HL-60 (cell line): ENCODE data around the gene GREB1.

Experiments used
- DNase-seq, 2 experiments: peaks; one replicate each; pipeline ENCODE4 v3.0.0-alpha.2; 2010 to 2020; ENCODE audit warnings: low read depth in 1 of 2, low spot score in 1 of 2
- H3K27ac ChIP-seq: fragments of 250-450 bp; sonication (Bioruptor Pico); replicated peaks from 2 replicates; pipeline ENCODE4 v1.5.1; 2020; ENCODE audit warnings: mild to moderate bottlenecking, moderate library complexity
- H3K27me3 ChIP-seq: fragments of 250-450 bp; sonication (Bioruptor Pico); 2 replicates; pipeline ENCODE4 v1.5.1; 2021; ENCODE audit warnings: mild to moderate bottlenecking, moderate library complexity; ENCODE audit not compliant: insufficient read depth, poor library complexity, severe bottlenecking
- H3K4me3 ChIP-seq: replicated peaks from 2 replicates; pipeline ENCODE4 v1.5.1; 2011; ENCODE audit warnings: mild to moderate bottlenecking, control low read depth, low read length; ENCODE audit not compliant: insufficient read depth
- GABPA ChIP-seq: IDR thresholded peaks from 2 replicates; pipeline ENCODE4 v1.6.1; 2012; ENCODE audit warnings: low read depth
- POLR2AphosphoS5 ChIP-seq: IDR thresholded peaks from 2 replicates; pipeline ENCODE4 v1.6.1; 2012; ENCODE audit warnings: low read depth
- SPI1 ChIP-seq: IDR thresholded peaks from 2 replicates; pipeline ENCODE4 v1.6.1; 2012; ENCODE audit warnings: low read depth, mild to moderate bottlenecking, borderline replicate concordance
- long read RNA-seq: library from polyadenylated mRNA; unstranded; transcript quantifications from one replicate; pipeline ENCODE4 v2.0.0, GENCODE V29; 2020
- TF ChIP-seq, protein P1 (sequence below): IDR thresholded peaks from one replicate; pipeline ENCODE4 v1.5.1; 2011; ENCODE audit warnings: low read length, control low read depth, inconsistent platforms; ENCODE audit not compliant: insufficient read depth
- TF ChIP-seq, protein P2 (sequence below): IDR thresholded peaks from 2 replicates; pipeline ENCODE4 v1.6.1; 2012; ENCODE audit warnings: low read depth; ENCODE audit not compliant: insufficient replicate concordance

The GREB1 gene, protein sequence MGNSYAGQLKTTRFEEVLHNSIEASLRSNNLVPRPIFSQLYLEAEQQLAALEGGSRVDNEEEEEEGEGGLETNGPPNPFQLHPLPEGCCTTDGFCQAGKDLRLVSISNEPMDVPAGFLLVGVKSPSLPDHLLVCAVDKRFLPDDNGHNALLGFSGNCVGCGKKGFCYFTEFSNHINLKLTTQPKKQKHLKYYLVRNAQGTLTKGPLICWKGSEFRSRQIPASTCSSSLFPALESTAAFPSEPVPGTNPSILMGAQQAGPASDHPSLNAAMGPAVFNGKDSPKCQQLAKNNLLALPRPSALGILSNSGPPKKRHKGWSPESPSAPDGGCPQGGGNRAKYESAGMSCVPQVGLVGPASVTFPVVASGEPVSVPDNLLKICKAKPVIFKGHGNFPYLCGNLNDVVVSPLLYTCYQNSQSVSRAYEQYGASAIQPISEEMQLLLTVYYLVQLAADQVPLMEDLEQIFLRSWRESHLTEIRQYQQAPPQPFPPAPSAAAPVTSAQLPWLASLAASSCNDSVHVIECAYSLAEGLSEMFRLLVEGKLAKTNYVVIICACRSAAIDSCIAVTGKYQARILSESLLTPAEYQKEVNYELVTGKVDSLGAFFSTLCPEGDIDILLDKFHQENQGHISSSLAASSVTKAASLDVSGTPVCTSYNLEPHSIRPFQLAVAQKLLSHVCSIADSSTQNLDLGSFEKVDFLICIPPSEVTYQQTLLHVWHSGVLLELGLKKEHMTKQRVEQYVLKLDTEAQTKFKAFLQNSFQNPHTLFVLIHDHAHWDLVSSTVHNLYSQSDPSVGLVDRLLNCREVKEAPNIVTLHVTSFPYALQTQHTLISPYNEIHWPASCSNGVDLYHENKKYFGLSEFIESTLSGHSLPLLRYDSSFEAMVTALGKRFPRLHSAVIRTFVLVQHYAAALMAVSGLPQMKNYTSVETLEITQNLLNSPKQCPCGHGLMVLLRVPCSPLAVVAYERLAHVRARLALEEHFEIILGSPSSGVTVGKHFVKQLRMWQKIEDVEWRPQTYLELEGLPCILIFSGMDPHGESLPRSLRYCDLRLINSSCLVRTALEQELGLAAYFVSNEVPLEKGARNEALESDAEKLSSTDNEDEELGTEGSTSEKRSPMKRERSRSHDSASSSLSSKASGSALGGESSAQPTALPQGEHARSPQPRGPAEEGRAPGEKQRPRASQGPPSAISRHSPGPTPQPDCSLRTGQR (N-terminal part only)
- long read RNA-seq, partial matches to known transcripts = 0 of 1 reads
- long read RNA-seq, other reads (novel, unspliced or antisense) = 1 of 1 reads

DNA sequence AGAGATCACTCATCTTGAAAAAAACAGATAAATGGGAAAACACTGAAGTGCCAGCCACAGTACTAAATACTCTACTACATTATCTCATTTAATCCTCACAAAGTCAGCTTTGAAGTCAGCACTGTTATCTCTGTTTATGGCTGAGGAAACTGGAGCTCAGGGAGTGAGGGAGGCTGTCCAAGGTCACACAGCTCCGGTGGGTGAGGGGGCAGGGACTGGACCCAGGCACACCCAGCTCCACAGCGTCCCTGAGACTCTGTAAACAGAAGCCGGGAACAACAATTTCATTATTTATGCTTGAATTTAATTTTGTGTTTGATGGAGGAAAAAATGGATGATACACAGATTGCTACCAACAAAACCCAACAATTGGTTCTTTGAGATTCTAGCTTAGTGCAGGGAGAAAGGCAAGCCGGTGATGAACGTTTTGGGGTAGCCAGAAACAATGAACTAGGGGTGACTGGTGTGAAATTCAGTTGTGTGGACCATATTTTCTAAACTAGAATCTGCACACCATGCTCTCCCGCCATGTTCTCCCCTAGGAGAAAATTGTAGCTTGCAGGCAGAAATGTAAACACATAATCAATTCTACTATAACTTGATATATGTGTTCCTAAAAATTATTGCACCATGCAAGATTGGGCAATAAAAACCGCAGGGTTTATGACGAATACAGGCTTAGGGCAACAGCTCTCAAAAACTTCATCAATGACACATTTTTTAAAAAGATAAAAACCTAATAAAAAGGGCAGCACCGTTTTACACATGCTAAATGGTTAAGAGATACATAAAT lies at the start of gene GREB1:
TSS of gene GREB1 (plus strand) at position 768 of the 793 bp plus-strand sequence. CDS start 22,570 bp downstream, outside the sequence.
- no peaks in the 10 kb centered on the region for H3K27me3 ChIP-seq
- no peak within 1 kb of the TSS for H3K27ac ChIP-seq
- no peak within 1 kb of the TSS for H3K4me3 ChIP-seq
- peak; percentile 16 to 26 for DNase-seq
- no peak for TF ChIP-seq POLR2AphosphoS5
- no peak for TF ChIP-seq SPI1
- TF ChIP-seq, protein P1, sequence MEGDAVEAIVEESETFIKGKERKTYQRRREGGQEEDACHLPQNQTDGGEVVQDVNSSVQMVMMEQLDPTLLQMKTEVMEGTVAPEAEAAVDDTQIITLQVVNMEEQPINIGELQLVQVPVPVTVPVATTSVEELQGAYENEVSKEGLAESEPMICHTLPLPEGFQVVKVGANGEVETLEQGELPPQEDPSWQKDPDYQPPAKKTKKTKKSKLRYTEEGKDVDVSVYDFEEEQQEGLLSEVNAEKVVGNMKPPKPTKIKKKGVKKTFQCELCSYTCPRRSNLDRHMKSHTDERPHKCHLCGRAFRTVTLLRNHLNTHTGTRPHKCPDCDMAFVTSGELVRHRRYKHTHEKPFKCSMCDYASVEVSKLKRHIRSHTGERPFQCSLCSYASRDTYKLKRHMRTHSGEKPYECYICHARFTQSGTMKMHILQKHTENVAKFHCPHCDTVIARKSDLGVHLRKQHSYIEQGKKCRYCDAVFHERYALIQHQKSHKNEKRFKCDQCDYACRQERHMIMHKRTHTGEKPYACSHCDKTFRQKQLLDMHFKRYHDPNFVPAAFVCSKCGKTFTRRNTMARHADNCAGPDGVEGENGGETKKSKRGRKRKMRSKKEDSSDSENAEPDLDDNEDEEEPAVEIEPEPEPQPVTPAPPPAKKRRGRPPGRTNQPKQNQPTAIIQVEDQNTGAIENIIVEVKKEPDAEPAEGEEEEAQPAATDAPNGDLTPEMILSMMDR = no peak
- TF ChIP-seq GABPA = no peak
- TF ChIP-seq, protein P2, sequence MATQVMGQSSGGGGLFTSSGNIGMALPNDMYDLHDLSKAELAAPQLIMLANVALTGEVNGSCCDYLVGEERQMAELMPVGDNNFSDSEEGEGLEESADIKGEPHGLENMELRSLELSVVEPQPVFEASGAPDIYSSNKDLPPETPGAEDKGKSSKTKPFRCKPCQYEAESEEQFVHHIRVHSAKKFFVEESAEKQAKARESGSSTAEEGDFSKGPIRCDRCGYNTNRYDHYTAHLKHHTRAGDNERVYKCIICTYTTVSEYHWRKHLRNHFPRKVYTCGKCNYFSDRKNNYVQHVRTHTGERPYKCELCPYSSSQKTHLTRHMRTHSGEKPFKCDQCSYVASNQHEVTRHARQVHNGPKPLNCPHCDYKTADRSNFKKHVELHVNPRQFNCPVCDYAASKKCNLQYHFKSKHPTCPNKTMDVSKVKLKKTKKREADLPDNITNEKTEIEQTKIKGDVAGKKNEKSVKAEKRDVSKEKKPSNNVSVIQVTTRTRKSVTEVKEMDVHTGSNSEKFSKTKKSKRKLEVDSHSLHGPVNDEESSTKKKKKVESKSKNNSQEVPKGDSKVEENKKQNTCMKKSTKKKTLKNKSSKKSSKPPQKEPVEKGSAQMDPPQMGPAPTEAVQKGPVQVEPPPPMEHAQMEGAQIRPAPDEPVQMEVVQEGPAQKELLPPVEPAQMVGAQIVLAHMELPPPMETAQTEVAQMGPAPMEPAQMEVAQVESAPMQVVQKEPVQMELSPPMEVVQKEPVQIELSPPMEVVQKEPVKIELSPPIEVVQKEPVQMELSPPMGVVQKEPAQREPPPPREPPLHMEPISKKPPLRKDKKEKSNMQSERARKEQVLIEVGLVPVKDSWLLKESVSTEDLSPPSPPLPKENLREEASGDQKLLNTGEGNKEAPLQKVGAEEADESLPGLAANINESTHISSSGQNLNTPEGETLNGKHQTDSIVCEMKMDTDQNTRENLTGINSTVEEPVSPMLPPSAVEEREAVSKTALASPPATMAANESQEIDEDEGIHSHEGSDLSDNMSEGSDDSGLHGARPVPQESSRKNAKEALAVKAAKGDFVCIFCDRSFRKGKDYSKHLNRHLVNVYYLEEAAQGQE = no peak

DNA sequence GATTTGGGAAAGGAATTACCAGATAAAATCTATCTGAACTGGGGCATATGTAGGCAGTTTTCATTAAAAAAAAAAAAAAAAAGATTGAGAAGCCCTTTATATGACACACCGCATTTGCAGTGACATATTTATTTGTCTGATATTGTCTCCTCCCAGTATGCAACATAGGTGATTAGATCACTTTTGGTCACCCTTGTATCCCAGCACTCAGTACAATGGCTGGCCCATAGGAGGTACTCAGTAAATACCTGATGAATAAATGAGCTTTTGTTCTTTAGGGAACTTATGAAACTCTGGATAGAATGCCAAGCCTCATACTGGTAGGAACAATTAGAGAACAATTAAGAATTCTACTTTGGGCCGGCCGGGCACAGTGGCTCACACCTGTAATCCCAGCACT lies 45.0 kb upstream of the GREB1 start:
- TF ChIP-seq, protein P1 = no peak
- TF ChIP-seq, protein P2 = no peak
- no peak for TF ChIP-seq SPI1
- TF ChIP-seq GABPA = no peak
- TF ChIP-seq POLR2AphosphoS5 = no peak
- Histone ChIP-seq H3K4me3 (no peak overlapping the region), H3K27ac (no peak overlapping the region), H3K27me3 (peaks cover 16% of the 10 kb centered on the region)
- no peak for DNase-seq

DNA sequence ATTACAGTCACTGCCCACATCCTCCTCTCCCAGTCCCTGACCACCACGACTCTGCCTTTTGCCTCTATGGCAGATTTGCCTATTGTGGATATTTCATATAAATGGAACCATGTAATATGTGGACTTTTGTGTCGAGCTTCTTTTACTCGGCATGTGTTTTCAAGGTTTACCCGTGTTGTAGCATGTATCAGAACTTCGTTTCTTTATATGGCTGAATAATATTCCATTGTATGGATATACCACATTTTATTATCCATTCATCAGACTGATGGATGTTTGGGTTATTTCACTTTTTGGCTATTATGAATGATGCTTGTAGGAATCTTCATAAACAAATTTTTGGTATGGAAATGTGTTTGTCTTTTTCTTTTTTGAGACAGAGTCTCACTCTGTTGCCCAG lies 43.7 kb upstream of the GREB1 start:
- no peak for DNase-seq
- Histone ChIP-seq H3K27me3 (peaks cover 7% of the 10 kb centered on the region), H3K27ac (no peak overlapping the region), H3K4me3 (no peak overlapping the region)
- TF ChIP-seq GABPA (no peak), POLR2AphosphoS5 (no peak), SPI1 (no peak)
- TF ChIP-seq, protein P2 = no peak
- TF ChIP-seq, protein P1 = no peak
